Measurements from ENCODE around the gene ANKRD6. TPM values are rescaled to one million over a fixed set of nuclear protein-coding genes. Genes with fewer than 3 reads are reported as not detected.

Gene ANKRD6
- total and polyA plus RNA-seq, 2 donors (not counting 3 experiments of a cell fraction or from before 2014, with no cell fraction given): 3.4 to 9.6 TPM

GRCh38 chr6:89661559-89661958 lies 228.6 kb downstream of the ANKRD6 start:
- Histone ChIP-seq H3K27ac (ENCODE audit: insufficient read depth, low read depth, low read length) (no peak overlapping the region), H3K79me2 (ENCODE audit: control insufficient read depth, insufficient read depth, low read length) (no peaks in the 10 kb centered on the region), H3K4me2 (ENCODE audit: insufficient read depth, low read length) (no peak overlapping the region), H3K36me3 (ENCODE audit: control insufficient read depth in 2 of 2, extremely low read depth in 1 of 2, insufficient read depth in 2 of 2, low read length in 2 of 2) (peaks cover 11 to 16% of the 10 kb centered on the region in 2 experiments), H3K27me3 (ENCODE audit: control insufficient read depth in 2 of 2, insufficient read depth in 2 of 2, low read length in 2 of 2) (no peaks in the 10 kb centered on the region), H3K4me1 (ENCODE audit: control insufficient read depth, extremely low read depth, insufficient read depth, low read length) (no peaks in the 10 kb centered on the region), H3K9me3 (replicated peaks; ENCODE audit: control insufficient read depth, insufficient read depth, low read length) (no peaks in the 10 kb centered on the region), H4K20me1 (replicated peaks; ENCODE audit: control insufficient read depth, extremely low read depth, insufficient read depth, low read length) (no peaks in the 10 kb centered on the region), H3K9me1 (replicated peaks; ENCODE audit: control insufficient read depth, extremely low read depth, insufficient read depth, low read length) (no peaks in the 10 kb centered on the region), H3K9ac (replicated peaks; ENCODE audit: extremely low read depth, insufficient read depth, low read length) (no peak overlapping the region), H2AFZ (ENCODE audit: low read depth, low read length) (no peak overlapping the region), H3K4me3 (replicated peaks in 1 of 3; ENCODE audit: insufficient read depth in 1 of 3, low read depth in 1 of 3, low read length in 3 of 3) (no peak overlapping the region)
- no TSS peak for BruUV-seq (replicated peaks)
- CTCF ChIA-PET: interaction anchor here (1.1 kb wide), 1 partner anchor 23 kb away, joined by 4 read pairs; the partner anchor contains the start of gene LYRM2
- dilution Hi-C loops (cut with MboI; ENCODE audit: extremely low pct_ligation_motif_present, low sequenced_read_pairs) (no loop called here), intact Hi-C loops (cut with micrococcal nuclease) (no loop called here)
- POLR2A ChIA-PET: no interaction called here
- no peak for DNase-seq (ENCODE audit: low read depth, low spot score)
- no peak for FAIRE-seq
- TF ChIP-seq GATA2 (IDR thresholded peaks at IDR 0.05; ENCODE audit: insufficient read depth, insufficient read length, low read depth, low read length): no peak
- TF ChIP-seq POLR2AphosphoS5 (IDR thresholded peaks at IDR 0.05; ENCODE audit: insufficient read depth, low read depth, low read length): no peak
- no peak for TF ChIP-seq MYC (IDR thresholded peaks at IDR 0.05; ENCODE audit: low read depth, low read length)
- TF ChIP-seq FOS (IDR thresholded peaks at IDR 0.05; ENCODE audit: borderline replicate concordance, insufficient read depth, low read length): no peak
- TF ChIP-seq, protein P1, sequence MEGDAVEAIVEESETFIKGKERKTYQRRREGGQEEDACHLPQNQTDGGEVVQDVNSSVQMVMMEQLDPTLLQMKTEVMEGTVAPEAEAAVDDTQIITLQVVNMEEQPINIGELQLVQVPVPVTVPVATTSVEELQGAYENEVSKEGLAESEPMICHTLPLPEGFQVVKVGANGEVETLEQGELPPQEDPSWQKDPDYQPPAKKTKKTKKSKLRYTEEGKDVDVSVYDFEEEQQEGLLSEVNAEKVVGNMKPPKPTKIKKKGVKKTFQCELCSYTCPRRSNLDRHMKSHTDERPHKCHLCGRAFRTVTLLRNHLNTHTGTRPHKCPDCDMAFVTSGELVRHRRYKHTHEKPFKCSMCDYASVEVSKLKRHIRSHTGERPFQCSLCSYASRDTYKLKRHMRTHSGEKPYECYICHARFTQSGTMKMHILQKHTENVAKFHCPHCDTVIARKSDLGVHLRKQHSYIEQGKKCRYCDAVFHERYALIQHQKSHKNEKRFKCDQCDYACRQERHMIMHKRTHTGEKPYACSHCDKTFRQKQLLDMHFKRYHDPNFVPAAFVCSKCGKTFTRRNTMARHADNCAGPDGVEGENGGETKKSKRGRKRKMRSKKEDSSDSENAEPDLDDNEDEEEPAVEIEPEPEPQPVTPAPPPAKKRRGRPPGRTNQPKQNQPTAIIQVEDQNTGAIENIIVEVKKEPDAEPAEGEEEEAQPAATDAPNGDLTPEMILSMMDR (IDR thresholded peaks at IDR 0.05; ENCODE audit: extremely low read depth in 1 of 2, insufficient read depth in 1 of 2, low read depth in 1 of 2, low read length in 2 of 2): no peak
- no peak for TF ChIP-seq EZH2 (IDR thresholded peaks at IDR 0.05; ENCODE audit: borderline replicate concordance, low read depth, low read length, severe bottlenecking)
- TF ChIP-seq MAX (IDR thresholded peaks at IDR 0.05; ENCODE audit: insufficient read depth, insufficient read length): no peak
- no peak for TF ChIP-seq JUN (IDR thresholded peaks at IDR 0.05; ENCODE audit: borderline replicate concordance, insufficient read depth, insufficient read length, low read depth)
- no peak for TF ChIP-seq POLR2A (IDR thresholded peaks at IDR 0.05; ENCODE audit: low read depth, low read length)
